ENCODE measurements around the gene LYPD3. TPM values are rescaled to one million over a fixed set of nuclear protein-coding genes. Genes with fewer than 3 reads are reported as not detected.
A peak's percentile ranks its signal among the peaks of the same experiment; 100 is the strongest.

Gene LYPD3
- total and polyA plus RNA-seq, 10 of the 15 experiments (the other 5 are each of a cell fraction or from before 2014, with no cell fraction given), result 0.03 to 0.28 (median 0.12) TPM; not detected in 6

- TF ChIP-seq MAX (IDR thresholded peaks at IDR 0.05; ENCODE audit: low read depth, low read length), result no peak
- TF ChIP-seq BHLHE40 (IDR thresholded peaks at IDR 0.05; ENCODE audit: borderline replicate concordance in 1 of 2, low read depth in 2 of 2, low read length in 1 of 2), result no peak
- TF ChIP-seq NR2C1 (IDR thresholded peaks at IDR 0.05), result no peak
These were observed 1.4 kb upstream of the LYPD3 start (continued) for GRCh38 chr19:43466793-43467192.

- Histone ChIP-seq H3K4me1 (ENCODE audit: control insufficient read depth, insufficient read depth, low read length) (peaks cover 8% of the 10 kb centered on the region; the same call in 1 of the 2 replicates), H3K27ac (ENCODE audit: control insufficient read depth, insufficient read depth) (no peak overlapping the region), H4K20me1 (ENCODE audit: control insufficient read depth, insufficient read depth) (no peaks in the 10 kb centered on the region), H3K79me2 (ENCODE audit: control insufficient read depth, insufficient read depth, low read length) (no peaks in the 10 kb centered on the region), H3K36me3 (ENCODE audit: control insufficient read depth in 2 of 2, insufficient read depth in 2 of 2, low read length in 1 of 2) (no peaks in the 10 kb centered on the region), H3K9ac (ENCODE audit: control insufficient read depth, insufficient read depth, low read length) (no peak overlapping the region; the same call in 1 of the 2 replicates), H2AFZ (ENCODE audit: control insufficient read depth, low read depth, low read length) (peak overlapping the region; percentile 98), H3K27me3 (replicated peaks in 1 of 2; ENCODE audit: control insufficient read depth in 2 of 2, insufficient read depth in 2 of 2, low read length in 1 of 2) (no peaks in the 10 kb centered on the region), H3K4me3 (peak overlapping the region; percentile 77), H3K9me3 (replicated peaks; ENCODE audit: control insufficient read depth, insufficient read depth, low read length) (no peaks in the 10 kb centered on the region), H3K4me2 (ENCODE audit: control insufficient read depth, insufficient read depth) (peak overlapping the region; percentile 95)
- peak; percentile 66 for ATAC-seq
- RAD21 ChIA-PET (ENCODE audit: unreplicated experiment), result interaction anchor here (1.0 to 1.8 kb wide), 10 partner anchors 9 to 204 kb away, joined by 3 to 7 read pairs (median 4); partner anchors contain the start of genes IRGQ, ZNF575 and ZNF576
- intact Hi-C loops (cut with micrococcal nuclease; ENCODE audit: unreplicated experiment) (loop anchor here (5.0 kb wide), 1 partner anchor 38 kb away; the partner anchor contains the start of gene PHLDB3), in situ Hi-C loops (cut with MboI) (no loop called here)
- no peak for DNase-seq (ENCODE audit: low read depth, low spot score)
- POLR2A ChIA-PET, result interaction anchor here (0.8 to 1.7 kb wide), 3 partner anchors 19 to 69 kb away, joined by 3 to 14 read pairs (median 3); partner anchors contain the start of gene ZNF575
- SMC1A ChIA-PET (ENCODE audit: uncharacterized antibody, unreplicated experiment), result interaction anchor here (1.1 to 2.4 kb wide), 3 partner anchors 9 to 19 kb away, joined by 3 to 10 read pairs (median 3); no protein-coding TSS in a partner anchor
- 0 out of 4 replicates have a peak, but pooled peaks of 1 of the 2 experiments have one; percentile 11 for TF ChIP-seq IKZF2 (IDR thresholded peaks at IDR 0.05)
- TF ChIP-seq TAF1 (IDR thresholded peaks at IDR 0.05; ENCODE audit: borderline replicate concordance, low read depth, low read length), result no peak
- no peak for TF ChIP-seq NBN (IDR thresholded peaks at IDR 0.05)
- no TSS peak for BruUV-seq (replicated peaks)
- CTCF ChIA-PET, result interaction anchor here (0.6 to 3.9 kb wide), 6 partner anchors 9 to 55 kb away, joined by 3 to 31 read pairs (median 6); no protein-coding TSS in a partner anchor
- 15% methylated on average over 33 of the region's 33 CpGs for WGBS (ENCODE audit: insufficient coverage, insufficient replicate concordance, low lambda C conversion rate, missing lambda C conversion rate)
- FAIRE-seq, result no peak
These were observed 1.2 kb downstream of the LYPD3 start for GRCh38 chr19:43464134-43464775.

Measured in GM12878 (cell line).